22Rv1 (cell line): Measurements from ENCODE around the gene HSPB3.

Source experiments
- CTCF ChIP-seq: fragments of 450-650 bp; IDR thresholded peaks from 2 replicates; pipeline ENCODE4 v1.5.1; 2017; ENCODE audit warnings: mild to moderate bottlenecking
- ZFX ChIP-seq: fragments of 450-650 bp; IDR thresholded peaks from 2 replicates; pipeline ENCODE4 v1.6.1; 2017; ENCODE audit warnings: antibody characterized with exemption, borderline replicate concordance

GRCh38 chr5:54445691-54446378, 9.7 kb upstream of the HSPB3 start:
- TF ChIP-seq CTCF (no peak), ZFX (no peak)
